ENCODE measurements around the gene CFAP97. TPM values are rescaled to one million over a fixed set of nuclear protein-coding genes. Genes with fewer than 3 reads are reported as not detected.

CFAP97 gene
- total and polyA plus RNA-seq, 9 of the 15 experiments (the other 6 are each of a cell fraction or from before 2014, with no cell fraction given) = 17.3 to 57.8 (median 44.4) TPM

DNA sequence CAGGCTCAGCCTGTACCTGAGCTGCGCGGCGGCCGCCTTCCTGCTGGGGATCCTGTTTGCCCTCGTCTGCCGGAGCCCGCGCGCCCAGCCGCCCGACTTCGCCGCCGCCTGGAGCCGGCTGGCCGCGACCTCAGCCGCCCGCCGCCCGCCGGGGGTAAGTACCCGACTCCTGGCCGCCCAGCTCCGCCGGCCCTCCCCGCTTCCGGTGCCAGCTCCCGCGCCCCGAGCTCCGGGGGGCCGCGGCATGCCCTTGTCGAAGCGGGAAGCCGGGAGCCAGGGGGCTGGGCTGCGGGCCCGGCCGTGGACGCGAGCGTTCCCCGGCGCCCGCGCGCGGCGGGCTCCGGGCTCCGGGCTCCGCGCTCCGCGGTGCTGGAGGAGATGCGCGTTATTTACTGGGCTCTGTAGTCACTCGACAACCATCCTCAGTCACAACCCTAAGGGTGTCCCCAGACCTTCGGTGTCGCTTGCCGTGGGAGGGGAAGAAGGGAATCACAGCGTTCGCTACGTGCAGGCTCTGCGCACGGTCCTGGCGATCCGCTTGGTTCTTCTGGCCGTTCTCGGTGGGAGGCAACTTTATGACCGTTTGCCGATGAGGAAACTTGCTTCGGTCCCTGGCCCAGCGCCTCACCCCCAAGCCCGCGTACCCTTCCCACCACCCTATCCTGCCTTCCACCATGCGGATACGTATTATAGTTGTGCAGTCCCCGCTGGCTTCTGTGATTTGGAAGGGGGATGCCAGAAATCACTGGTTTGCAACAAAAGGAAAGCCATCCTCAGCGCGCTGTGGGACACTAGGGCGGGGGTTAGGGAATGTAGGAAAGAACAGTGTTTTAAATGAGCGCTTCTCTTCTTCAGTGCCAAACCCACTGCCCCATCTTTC is 6.5 kb upstream of the CFAP97 start:
- intact Hi-C loops (cut with micrococcal nuclease) = loop anchor here (5.0 kb wide), 1 partner anchor 37 kb away; no protein-coding TSS in a partner anchor
- FAIRE-seq = no peak
- TF ChIP-seq ZNF41 (CRISPR knock-in tag; conservative IDR thresholded peaks at IDR 0.05) (no peak), ZFPM2 (CRISPR knock-in tag; IDR thresholded peaks at IDR 0.05) (no peak), HMGN3 (IDR thresholded peaks at IDR 0.05; ENCODE audit: borderline replicate concordance, extremely low read depth, insufficient read length, low read depth, low read length) (peak; percentile 2), KDM1A (IDR thresholded peaks at IDR 0.05) (peak in 1 of 2 experiments; percentile 68; a peak in 2 of 4 replicates), ZBTB17 (CRISPR knock-in tag; IDR thresholded peaks at IDR 0.05) (no peak), ZC3H4 (CRISPR knock-in tag; IDR thresholded peaks at IDR 0.05; ENCODE audit: borderline replicate concordance) (peak; percentile 76; the same call in 1 of the 2 replicates), PHF21A (IDR thresholded peaks at IDR 0.05; ENCODE audit: borderline replicate concordance, low read depth) (peak; percentile 60; the same call in 1 of the 2 replicates), HDAC1 (IDR thresholded peaks at IDR 0.05) (0 out of 4 replicates have a peak, but pooled peaks of 1 of the 2 experiments have one; percentile 22), KDM5B (IDR thresholded peaks at IDR 0.05; ENCODE audit: insufficient replicate concordance, low read depth, low read length) (peak; percentile 45), CHD1 (IDR thresholded peaks at IDR 0.05; ENCODE audit: low read length) (peak; percentile 36), ZNF449 (CRISPR knock-in tag; IDR thresholded peaks at IDR 0.05) (no peak), TCF3 (CRISPR knock-in tag; IDR thresholded peaks at IDR 0.05) (no peak), GABPA (tag; conservative IDR thresholded peaks at IDR 0.05; ENCODE audit: low read depth) (0 out of 2 replicates have a peak, but pooled peaks have one; percentile 37), GATAD2B (IDR thresholded peaks at IDR 0.05; ENCODE audit: borderline replicate concordance) (peak; percentile 36; the same call in 1 of the 2 replicates), L3MBTL2 (IDR thresholded peaks at IDR 0.05) (0 out of 2 replicates have a peak, but pooled peaks have one; percentile 13), ETV5 (CRISPR knock-in tag; IDR thresholded peaks at IDR 0.05; ENCODE audit: low read depth) (no peak)
- TF ChIP-seq, protein P1, sequence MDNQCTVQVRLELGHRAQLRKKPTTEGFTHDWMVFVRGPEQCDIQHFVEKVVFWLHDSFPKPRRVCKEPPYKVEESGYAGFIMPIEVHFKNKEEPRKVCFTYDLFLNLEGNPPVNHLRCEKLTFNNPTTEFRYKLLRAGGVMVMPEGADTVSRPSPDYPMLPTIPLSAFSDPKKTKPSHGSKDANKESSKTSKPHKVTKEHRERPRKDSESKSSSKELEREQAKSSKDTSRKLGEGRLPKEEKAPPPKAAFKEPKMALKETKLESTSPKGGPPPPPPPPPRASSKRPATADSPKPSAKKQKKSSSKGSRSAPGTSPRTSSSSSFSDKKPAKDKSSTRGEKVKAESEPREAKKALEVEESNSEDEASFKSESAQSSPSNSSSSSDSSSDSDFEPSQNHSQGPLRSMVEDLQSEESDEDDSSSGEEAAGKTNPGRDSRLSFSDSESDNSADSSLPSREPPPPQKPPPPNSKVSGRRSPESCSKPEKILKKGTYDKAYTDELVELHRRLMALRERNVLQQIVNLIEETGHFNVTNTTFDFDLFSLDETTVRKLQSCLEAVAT (IDR thresholded peaks at IDR 0.05) = peak in 1 of 2 experiments; percentile 56; a peak in 1 of 4 replicates
- TF ChIP-seq, protein P2, sequence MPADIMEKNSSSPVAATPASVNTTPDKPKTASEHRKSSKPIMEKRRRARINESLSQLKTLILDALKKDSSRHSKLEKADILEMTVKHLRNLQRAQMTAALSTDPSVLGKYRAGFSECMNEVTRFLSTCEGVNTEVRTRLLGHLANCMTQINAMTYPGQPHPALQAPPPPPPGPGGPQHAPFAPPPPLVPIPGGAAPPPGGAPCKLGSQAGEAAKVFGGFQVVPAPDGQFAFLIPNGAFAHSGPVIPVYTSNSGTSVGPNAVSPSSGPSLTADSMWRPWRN (IDR thresholded peaks at IDR 0.05; ENCODE audit: low read depth) = no peak

More for the DNA sequence above, 6.5 kb upstream of the CFAP97 start:
- Histone ChIP-seq H3K9me3 (replicated peaks; ENCODE audit: control insufficient read depth, insufficient read depth, low read depth, low read length) (no peaks in the 10 kb centered on the region), H3K9ac (ENCODE audit: insufficient read depth in 1 of 2, low read depth in 2 of 2, low read length in 2 of 2) (peak overlapping the region; percentile 50 to 91; a peak in 3 of 4 replicates), H3K27ac (ENCODE audit: extremely low read depth, low read depth, low read length) (peak overlapping the region; percentile 44; the same call in 1 of the 3 replicates), H3K4me2 (ENCODE audit: insufficient read depth, low read length) (peak overlapping the region; percentile 83), H4K20me1 (replicated peaks; ENCODE audit: control insufficient read depth, insufficient read depth, low read length) (peaks cover 13% of the 10 kb centered on the region), H3K9me1 (ENCODE audit: control insufficient read depth, insufficient read depth, low read length) (no peaks in the 10 kb centered on the region), H3K4me3 (peak overlapping the region; percentile 68), H2AFZ (ENCODE audit: low read depth, low read length) (peak overlapping the region; percentile 18), H3K36me3 (ENCODE audit: control insufficient read depth, insufficient read depth, low read length) (no peaks in the 10 kb centered on the region; the same call in 2 of the 3 replicates), H3K79me2 (ENCODE audit: control insufficient read depth, insufficient read depth, low read length) (peaks cover 42% of the 10 kb centered on the region), H3K4me1 (replicated peaks in 1 of 2; ENCODE audit: control insufficient read depth in 2 of 2, insufficient read depth in 2 of 2, low read length in 2 of 2) (peaks cover 28 to 36% of the 10 kb centered on the region in 2 experiments; a peak in 4 of 5 replicates), H3K27me3 (ENCODE audit: control insufficient read depth in 2 of 2, insufficient read depth in 2 of 2, low read length in 2 of 2) (no peaks in the 10 kb centered on the region)
- DNase-seq (ENCODE audit: extremely low read depth in 1 of 4, low spot score in 3 of 4) (peak; percentile 35 to 55 (median 51)), ATAC-seq (peak; percentile 37)
- under 1% methylated on average over 51 of the region's 84 CpGs for WGBS (ENCODE audit: insufficient coverage, low coverage, missing lambda C conversion rate)
- CTCF ChIA-PET (ENCODE audit: low intra/inter-chr PET ratio) = no interaction called here
- in situ Hi-C loops (cut with MboI) = no loop called here
- no TSS peak for BruUV-seq (replicated peaks)
- POLR2A ChIA-PET = interaction anchor here (0.7 kb wide), 1 partner anchor 364 kb away, joined by 3 read pairs; no protein-coding TSS in a partner anchor
